GM18907 (cell line): ENCODE measurements around the gene PALD1.
"Not testable (repeated sequence)": the region's sequence is repeated elsewhere in the genome, so short reads cannot be mapped to it uniquely, and the experiment has no call there.

Experiments used
- ATAC-seq: cut with Tn5 transposase; IDR thresholded peaks from one replicate; pipeline ENCODE4 v1.9.1; 2021; ENCODE audit warnings: mild to moderate bottlenecking, moderate library complexity; ENCODE audit not compliant: unreplicated experiment

Gene PALD1

GRCh38 chr10:70600512-70601395 is 122.2 kb downstream of the PALD1 start:
- no peak for ATAC-seq

- ATAC-seq = no peak
Measured at GRCh38 chr10:70601746-70602145, 123.2 kb downstream of the PALD1 start.

GRCh38 chr10:70602665-70603448 is 124.3 kb downstream of the PALD1 start, which contains the start of gene PRF1:
Gene PRF1 (minus strand): TSS chr10:70602741. CDS start chr10:70600902, 1,839 bp downstream.
- no peak for ATAC-seq

GRCh38 chr10:70603449-70603801 is 124.9 kb downstream of the PALD1 start:
- no peak for ATAC-seq

GRCh38 chr10:70604106-70604505 is 125.5 kb downstream of the PALD1 start:
- ATAC-seq = no peak

- no peak for ATAC-seq
Measured at GRCh38 chr10:70605161-70605560, 126.6 kb downstream of the PALD1 start.

- ATAC-seq = no peak
Measured at GRCh38 chr10:70607936-70608335, 129.4 kb downstream of the PALD1 start.

GRCh38 chr10:70613941-70614340 is 135.4 kb downstream of the PALD1 start:
- ATAC-seq = no peak

- ATAC-seq = not testable (repeated sequence)
Measured at GRCh38 chr10:70614364-70614763, 135.8 kb downstream of the PALD1 start.

GRCh38 chr10:70615211-70615610 is 136.6 kb downstream of the PALD1 start:
- ATAC-seq = no peak

- no peak for ATAC-seq
Measured at GRCh38 chr10:70615784-70616522, 137.4 kb downstream of the PALD1 start.

- ATAC-seq = no peak
Measured at GRCh38 chr10:70616761-70617160, 138.2 kb downstream of the PALD1 start.
